Astrocyte (in vitro differentiated cells and primary cell): Measurements from ENCODE around the gene KYNU. TPM values are rescaled to one million over a fixed set of nuclear protein-coding genes. Genes with fewer than 3 reads are reported as not detected.

ENCODE experiments used
- DNase-seq: peaks from one replicate; pipeline ENCODE4 v3.0.0-alpha.2; 2010; ENCODE audit warnings: low read depth
- FAIRE-seq: peaks from 2 replicates; lab custom pipeline; 2011; peaks lifted over from hg19 to GRCh38; lab: Jason Lieb, UNC
- H2AFZ ChIP-seq: 2 replicates; pipeline ENCODE4 v1.6.0; 2012; ENCODE audit warnings: low read depth, low read length, inconsistent platforms
- H3K27ac ChIP-seq: 2 replicates; pipeline ENCODE4 v1.5.1; 2011; ENCODE audit warnings: low read depth, low read length, inconsistent platforms
- H3K27me3 ChIP-seq: 2 replicates; pipeline ENCODE4 v1.6.0; 2011; ENCODE audit warnings: low read length, inconsistent platforms; ENCODE audit not compliant: insufficient read depth
- H3K36me3 ChIP-seq: 2 replicates; pipeline ENCODE4 v1.5.1; 2011; ENCODE audit warnings: low read length, inconsistent platforms; ENCODE audit not compliant: insufficient read depth
- H3K4me1 ChIP-seq: 2 replicates; pipeline ENCODE4 v1.5.1; 2011; ENCODE audit warnings: low read length, inconsistent platforms; ENCODE audit not compliant: insufficient read depth
- H3K4me2 ChIP-seq: 2 replicates; pipeline ENCODE4 v1.6.0; 2012; ENCODE audit warnings: low read length, inconsistent platforms
- H3K4me3 ChIP-seq: 2 replicates; pipeline ENCODE4 v1.5.1; 2011; ENCODE audit warnings: low read depth, mild to moderate bottlenecking, low read length, inconsistent platforms; ENCODE audit not compliant: insufficient read depth
- H3K79me2 ChIP-seq: 2 replicates; pipeline ENCODE4 v1.6.0; 2012; ENCODE audit warnings: mild to moderate bottlenecking, low read length, inconsistent platforms; ENCODE audit not compliant: insufficient read depth
- H3K9ac ChIP-seq: 2 replicates; pipeline ENCODE4 v1.6.0; 2012; ENCODE audit warnings: mild to moderate bottlenecking, low read length, inconsistent platforms
- H3K9me3 ChIP-seq: 2 replicates; pipeline ENCODE4 v1.5.1; 2012; ENCODE audit warnings: low read depth, mild to moderate bottlenecking, low read length, inconsistent platforms; ENCODE audit not compliant: insufficient read depth
- H4K20me1 ChIP-seq: 2 replicates; pipeline ENCODE4 v1.6.0; 2012; ENCODE audit warnings: low read length, inconsistent platforms; ENCODE audit not compliant: insufficient read depth
- H3K27ac Mint-ChIP-seq: one replicate; pipeline ENCODE4 v1.8.0; 2021; ENCODE audit warnings: mild to moderate bottlenecking, mixed read lengths; ENCODE audit not compliant: unreplicated experiment
- H3K27me3 Mint-ChIP-seq: one replicate; pipeline ENCODE4 v1.8.0; 2021; ENCODE audit warnings: low read depth, mixed read lengths; ENCODE audit not compliant: unreplicated experiment
- H3K36me3 Mint-ChIP-seq: one replicate; pipeline ENCODE4 v1.8.0; 2021; ENCODE audit warnings: low read depth, mixed read lengths; ENCODE audit not compliant: unreplicated experiment
- H3K4me1 Mint-ChIP-seq: one replicate; pipeline ENCODE4 v1.8.0; 2021; ENCODE audit warnings: low read depth, mixed read lengths; ENCODE audit not compliant: unreplicated experiment
- H3K4me3 Mint-ChIP-seq: one replicate; pipeline ENCODE4 v1.8.0; 2021; ENCODE audit warnings: mild to moderate bottlenecking, moderate library complexity, mixed read lengths; ENCODE audit not compliant: unreplicated experiment
- H3K9me3 Mint-ChIP-seq: one replicate; pipeline ENCODE4 v1.8.0; 2021; ENCODE audit warnings: mild to moderate bottlenecking, mixed read lengths; ENCODE audit not compliant: unreplicated experiment
- EZH2 ChIP-seq: IDR thresholded peaks from 2 replicates; pipeline ENCODE4 v1.6.1; 2012; ENCODE audit warnings: mild to moderate bottlenecking, low read length, inconsistent platforms; ENCODE audit not compliant: insufficient read depth
- total RNA-seq: library from RNA; stranded (reverse); gene quantifications from 2 replicates; pipeline ENCODE4 v1.2.1, GENCODE V29; 2021
- TF ChIP-seq, protein P1 (sequence below): IDR thresholded peaks from 2 replicates; pipeline ENCODE4 v1.5.1; 2011; ENCODE audit warnings: low read depth, mild to moderate bottlenecking, inconsistent platforms, low read length, moderate library complexity; ENCODE audit not compliant: insufficient read depth

Gene KYNU
- total RNA-seq, 1 donor from 2014 or later: 1.2 TPM

DNA sequence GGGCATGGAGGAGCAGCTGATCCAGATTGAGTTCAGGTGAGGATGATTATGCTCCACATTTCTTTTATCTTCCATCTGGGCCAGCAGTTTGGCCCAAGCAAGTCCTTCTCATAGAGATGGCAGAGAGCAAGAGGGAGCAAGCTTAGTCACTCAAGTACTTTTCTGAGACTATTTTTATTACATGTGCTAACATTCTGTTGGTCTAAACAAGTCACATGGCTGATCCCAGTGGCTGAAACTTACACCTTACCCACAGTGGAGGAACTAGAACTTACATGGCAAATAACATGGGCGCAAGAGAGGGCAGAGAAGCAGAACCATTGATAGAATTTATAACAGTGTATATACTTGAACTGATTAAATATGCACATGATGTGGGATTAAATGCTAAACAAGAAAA is 105.7 kb downstream of the KYNU start:
- no peak for DNase-seq
- no peaks in the 10 kb centered on the region for H3K79me2 ChIP-seq
- H3K9me3 Mint-ChIP-seq: no peaks in the 10 kb centered on the region
- H3K27me3 ChIP-seq: no peaks in the 10 kb centered on the region
- TF ChIP-seq, protein P1, sequence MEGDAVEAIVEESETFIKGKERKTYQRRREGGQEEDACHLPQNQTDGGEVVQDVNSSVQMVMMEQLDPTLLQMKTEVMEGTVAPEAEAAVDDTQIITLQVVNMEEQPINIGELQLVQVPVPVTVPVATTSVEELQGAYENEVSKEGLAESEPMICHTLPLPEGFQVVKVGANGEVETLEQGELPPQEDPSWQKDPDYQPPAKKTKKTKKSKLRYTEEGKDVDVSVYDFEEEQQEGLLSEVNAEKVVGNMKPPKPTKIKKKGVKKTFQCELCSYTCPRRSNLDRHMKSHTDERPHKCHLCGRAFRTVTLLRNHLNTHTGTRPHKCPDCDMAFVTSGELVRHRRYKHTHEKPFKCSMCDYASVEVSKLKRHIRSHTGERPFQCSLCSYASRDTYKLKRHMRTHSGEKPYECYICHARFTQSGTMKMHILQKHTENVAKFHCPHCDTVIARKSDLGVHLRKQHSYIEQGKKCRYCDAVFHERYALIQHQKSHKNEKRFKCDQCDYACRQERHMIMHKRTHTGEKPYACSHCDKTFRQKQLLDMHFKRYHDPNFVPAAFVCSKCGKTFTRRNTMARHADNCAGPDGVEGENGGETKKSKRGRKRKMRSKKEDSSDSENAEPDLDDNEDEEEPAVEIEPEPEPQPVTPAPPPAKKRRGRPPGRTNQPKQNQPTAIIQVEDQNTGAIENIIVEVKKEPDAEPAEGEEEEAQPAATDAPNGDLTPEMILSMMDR: no peak
- no peak for TF ChIP-seq EZH2
- no peak overlapping the region for H3K9ac ChIP-seq
- H3K27ac ChIP-seq: no peak overlapping the region
- H3K4me1 Mint-ChIP-seq: peaks cover 3% of the 10 kb centered on the region
- no peaks in the 10 kb centered on the region for H4K20me1 ChIP-seq
- H3K27me3 Mint-ChIP-seq: no peaks in the 10 kb centered on the region
- H3K4me2 ChIP-seq: no peak overlapping the region
- no peaks in the 10 kb centered on the region for H3K4me1 ChIP-seq
- no peaks in the 10 kb centered on the region for H3K36me3 Mint-ChIP-seq
- H3K9me3 ChIP-seq: no peaks in the 10 kb centered on the region
- no peak overlapping the region for H3K27ac Mint-ChIP-seq
- H3K36me3 ChIP-seq: no peaks in the 10 kb centered on the region
- no peak for FAIRE-seq
- H2AFZ ChIP-seq: no peak overlapping the region
- no peak overlapping the region for H3K4me3 Mint-ChIP-seq
- H3K4me3 ChIP-seq: no peak overlapping the region

DNA sequence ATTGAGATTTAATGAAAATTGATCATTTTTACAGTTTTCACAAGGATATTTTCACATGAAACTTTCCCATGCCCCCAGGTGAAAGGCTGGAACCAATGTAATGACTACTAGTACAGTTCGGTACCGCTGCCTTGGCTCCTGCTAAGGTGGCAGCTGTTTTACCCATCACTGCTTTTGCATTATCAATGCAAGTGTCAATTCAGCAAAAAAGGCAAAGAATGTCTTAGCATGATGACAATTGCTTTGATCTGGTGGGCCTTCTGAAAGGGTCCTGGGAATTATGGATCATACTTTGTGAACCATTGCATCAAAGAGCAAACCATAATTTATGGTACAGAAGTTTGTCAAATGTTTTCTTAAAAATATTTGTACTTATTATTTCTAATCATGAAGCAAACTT is 107.2 kb downstream of the KYNU start:
- no peaks in the 10 kb centered on the region for H3K79me2 ChIP-seq
- Mint-ChIP-seq H3K27ac (no peak overlapping the region), H3K4me1 (peaks cover 3% of the 10 kb centered on the region), H3K9me3 (no peaks in the 10 kb centered on the region), H3K36me3 (no peaks in the 10 kb centered on the region), H3K27me3 (no peaks in the 10 kb centered on the region), H3K4me3 (no peak overlapping the region)
- no peaks in the 10 kb centered on the region for H3K36me3 ChIP-seq
- DNase-seq: no peak
- no peak overlapping the region for H3K9ac ChIP-seq
- TF ChIP-seq, protein P1: no peak
- no peak for TF ChIP-seq EZH2
- no peak for FAIRE-seq
- no peak overlapping the region for H2AFZ ChIP-seq
- no peak overlapping the region for H3K4me2 ChIP-seq
- H3K4me1 ChIP-seq: no peaks in the 10 kb centered on the region
- no peaks in the 10 kb centered on the region for H3K9me3 ChIP-seq
- H3K27me3 ChIP-seq: no peaks in the 10 kb centered on the region
- no peak overlapping the region for H3K4me3 ChIP-seq
- no peak overlapping the region for H3K27ac ChIP-seq
- H4K20me1 ChIP-seq: no peaks in the 10 kb centered on the region

DNA sequence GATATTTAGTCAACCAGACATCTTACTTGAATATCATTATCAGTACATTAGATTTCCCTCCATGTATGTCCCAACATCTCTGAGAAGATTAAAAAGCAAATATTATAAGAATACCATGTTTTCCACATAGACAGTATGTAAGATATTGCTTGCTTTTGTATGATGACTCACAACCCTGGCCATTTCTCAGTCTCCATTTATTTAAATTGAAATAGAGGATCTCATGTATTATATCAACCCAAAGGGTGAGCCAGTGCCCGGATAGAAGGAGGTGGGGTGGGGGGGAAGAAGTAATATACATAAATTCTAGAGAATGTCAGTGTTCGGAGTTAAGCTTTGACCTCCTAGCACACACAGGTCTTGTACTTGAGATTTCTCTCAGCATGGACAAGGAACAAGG is 109.6 kb downstream of the KYNU start:
- no peak overlapping the region for H3K4me2 ChIP-seq
- Mint-ChIP-seq H3K36me3 (no peaks in the 10 kb centered on the region), H3K4me3 (no peak overlapping the region), H3K9me3 (no peaks in the 10 kb centered on the region), H3K27ac (no peak overlapping the region), H3K27me3 (no peaks in the 10 kb centered on the region), H3K4me1 (no peaks in the 10 kb centered on the region)
- DNase-seq (no peak), FAIRE-seq (no peak)
- H3K36me3 ChIP-seq: no peaks in the 10 kb centered on the region
- no peaks in the 10 kb centered on the region for H4K20me1 ChIP-seq
- H2AFZ ChIP-seq: no peak overlapping the region
- no peaks in the 10 kb centered on the region for H3K4me1 ChIP-seq
- TF ChIP-seq, protein P1: no peak
- TF ChIP-seq EZH2: no peak
- H3K27ac ChIP-seq: no peak overlapping the region
- H3K79me2 ChIP-seq: no peaks in the 10 kb centered on the region
- H3K27me3 ChIP-seq: no peaks in the 10 kb centered on the region
- H3K9me3 ChIP-seq: no peaks in the 10 kb centered on the region
- H3K4me3 ChIP-seq: no peak overlapping the region
- no peak overlapping the region for H3K9ac ChIP-seq
